HG02884 (cell line): Measurements from ENCODE around the gene SETD2.

Experiments used
- ATAC-seq: cut with Tn5 transposase; IDR thresholded peaks from one replicate; pipeline ENCODE4 v1.9.1; 2021; ENCODE audit warnings: mild to moderate bottlenecking, moderate library complexity; ENCODE audit not compliant: unreplicated experiment

SETD2 gene

DNA sequence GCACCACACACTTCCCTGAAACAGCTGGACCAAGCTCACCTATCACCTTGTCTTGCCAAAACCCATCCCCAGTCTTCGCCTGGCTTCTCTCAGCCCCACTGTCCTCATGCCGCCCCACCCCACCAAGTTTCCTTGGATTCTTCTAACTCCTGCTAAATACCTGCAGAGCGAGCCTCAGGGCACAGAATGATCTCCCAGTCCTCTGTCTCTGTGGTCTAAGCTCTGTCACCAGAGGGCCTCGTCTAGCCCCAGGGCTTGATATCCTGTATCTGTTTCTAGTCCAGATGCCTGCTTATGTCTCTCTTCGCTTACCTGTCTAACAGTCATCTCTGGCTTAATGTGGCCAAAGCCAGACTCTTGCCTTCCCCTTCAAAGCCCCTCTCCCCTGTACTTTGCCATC, 197.1 kb downstream of the SETD2 start:
- ATAC-seq = no peak
